Duodenal mucosa (tissue), 2 donors: ENCODE measurements around the gene MARVELD3.

Experiments used
- H3K27ac ChIP-seq: one replicate; pipeline ENCODE4 v1.7.0; 2013; ENCODE audit warnings: low read depth, low read length
- H3K27me3 ChIP-seq, 2 donors: one replicate each; pipeline ENCODE4 v1.7.0; 2013; ENCODE audit warnings: low read length in 2 of 2, control low read depth in 1 of 2; ENCODE audit not compliant: insufficient read depth in 2 of 2, control insufficient read depth in 1 of 2
- H3K36me3 ChIP-seq, 2 donors: one replicate each; pipeline ENCODE4 v1.7.0; 2013; ENCODE audit warnings: low read length in 2 of 2, control low read depth in 1 of 2; ENCODE audit not compliant: insufficient read depth in 2 of 2, control insufficient read depth in 1 of 2
- H3K4me1 ChIP-seq, 2 donors: one replicate each; pipeline ENCODE4 v1.7.0; 2013; ENCODE audit warnings: low read length in 2 of 2, control low read depth in 1 of 2; ENCODE audit not compliant: insufficient read depth in 2 of 2, control insufficient read depth in 1 of 2
- H3K4me3 ChIP-seq, 2 donors: one replicate each; pipeline ENCODE4 v1.7.0; 2013; ENCODE audit warnings: low read length in 2 of 2, low read depth in 1 of 2
- H3K9ac ChIP-seq, 2 donors: one replicate each; pipeline ENCODE4 v1.7.0; 2013; ENCODE audit warnings: low read length in 2 of 2, low read depth in 1 of 2
- H3K9me3 ChIP-seq, 2 donors: one replicate each; pipeline ENCODE4 v1.7.0; 2013; ENCODE audit warnings: low read length in 2 of 2, control low read depth in 1 of 2; ENCODE audit not compliant: control insufficient read depth in 1 of 2

The MARVELD3 gene

DNA sequence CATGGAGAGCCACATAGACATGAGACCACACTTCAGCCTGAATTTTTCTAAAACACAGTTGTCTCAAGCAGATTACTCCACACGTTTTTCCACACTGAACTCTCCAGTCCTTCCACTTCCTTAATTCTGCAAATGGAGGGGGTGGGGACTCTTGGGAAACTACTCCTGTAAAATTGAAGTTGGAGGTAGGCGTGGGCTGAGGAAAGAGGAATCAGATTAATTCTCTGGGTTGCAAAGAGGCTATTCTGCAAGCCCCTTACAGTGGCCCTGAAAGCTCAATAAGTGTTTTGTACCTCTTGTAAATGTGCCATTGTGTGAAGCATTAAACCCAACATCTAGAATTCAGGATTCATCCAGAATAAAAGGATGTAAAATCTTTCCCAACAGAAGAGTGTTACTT, 9.6 kb downstream of the MARVELD3 start:
- no peaks in the 10 kb centered on the region for H3K9me3 ChIP-seq
- H3K9ac ChIP-seq, result no peak overlapping the region
- no peak overlapping the region for H3K27ac ChIP-seq
- no peaks in the 10 kb centered on the region for H3K27me3 ChIP-seq
- no peak overlapping the region for H3K4me3 ChIP-seq
- H3K4me1 ChIP-seq, result no peaks in the 10 kb centered on the region
- peaks cover 3 to 30% of the 10 kb centered on the region in 2 donors for H3K36me3 ChIP-seq

GRCh38 chr16:71637398-71637797, 11.4 kb downstream of the MARVELD3 start:
- H3K4me1 ChIP-seq, result no peaks in the 10 kb centered on the region
- no peak overlapping the region for H3K4me3 ChIP-seq
- H3K36me3 ChIP-seq, result peaks cover 7 to 34% of the 10 kb centered on the region in 2 donors
- no peaks in the 10 kb centered on the region for H3K9me3 ChIP-seq
- no peak overlapping the region for H3K27ac ChIP-seq
- no peaks in the 10 kb centered on the region for H3K27me3 ChIP-seq
- H3K9ac ChIP-seq, result no peak overlapping the region

DNA sequence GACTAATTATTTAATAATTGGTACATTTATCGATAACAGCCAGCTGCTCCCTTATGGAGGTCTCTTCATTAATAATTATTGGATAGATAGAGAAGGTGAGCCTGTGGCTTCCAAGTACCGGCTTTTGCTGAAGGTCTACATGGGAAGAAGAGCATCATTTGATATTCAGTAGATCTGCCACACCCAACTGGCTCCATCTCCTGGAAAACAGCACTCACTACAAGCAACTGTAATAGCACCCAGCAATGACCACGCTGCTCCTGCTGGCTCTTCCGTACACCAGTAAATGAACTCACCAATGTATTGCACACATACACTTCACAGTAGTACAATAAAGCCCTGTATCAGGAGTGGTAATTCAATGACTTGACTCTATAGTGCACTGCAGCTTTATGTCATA, 19.5 kb downstream of the MARVELD3 start:
- no peaks in the 10 kb centered on the region for H3K27me3 ChIP-seq
- peaks cover 9 to 28% of the 10 kb centered on the region in 2 donors for H3K36me3 ChIP-seq
- H3K4me1 ChIP-seq, result peaks cover 0 to 8% of the 10 kb centered on the region in 2 donors
- H3K27ac ChIP-seq, result no peak overlapping the region
- H3K9ac ChIP-seq, result no peak overlapping the region
- H3K4me3 ChIP-seq, result no peak overlapping the region
- H3K9me3 ChIP-seq, result no peaks in the 10 kb centered on the region

- H3K36me3 ChIP-seq, result peaks cover 3 to 25% of the 10 kb centered on the region in 2 donors
- H3K27ac ChIP-seq, result no peak overlapping the region
These were observed 21.4 kb downstream of the MARVELD3 start for GRCh38 chr16:71647391-71647790.

GRCh38 chr16:71648162-71648561, 22.2 kb downstream of the MARVELD3 start:
- Histone ChIP-seq H3K4me1 (peaks cover 0 to 8% of the 10 kb centered on the region in 2 donors), H3K36me3 (peaks cover 8 to 33% of the 10 kb centered on the region in 2 donors), H3K27me3 (no peaks in the 10 kb centered on the region), H3K9ac (no peak overlapping the region), H3K27ac (no peak overlapping the region), H3K4me3 (no peak overlapping the region), H3K9me3 (no peaks in the 10 kb centered on the region)

More at GRCh38 chr16:71647391-71647790, 21.4 kb downstream of the MARVELD3 start:
- H3K4me3 ChIP-seq, result no peak overlapping the region
- no peaks in the 10 kb centered on the region for H3K27me3 ChIP-seq
- no peaks in the 10 kb centered on the region for H3K9me3 ChIP-seq
- H3K9ac ChIP-seq, result no peak overlapping the region
- peaks cover 0 to 8% of the 10 kb centered on the region in 2 donors for H3K4me1 ChIP-seq

GRCh38 chr16:71648921-71649320, 22.9 kb downstream of the MARVELD3 start:
- Histone ChIP-seq H3K27ac (no peak overlapping the region), H3K4me3 (no peak overlapping the region), H3K36me3 (peaks cover 8 to 37% of the 10 kb centered on the region in 2 donors), H3K9me3 (no peaks in the 10 kb centered on the region), H3K27me3 (no peaks in the 10 kb centered on the region), H3K9ac (no peak overlapping the region), H3K4me1 (peaks cover 0 to 8% of the 10 kb centered on the region in 2 donors)

DNA sequence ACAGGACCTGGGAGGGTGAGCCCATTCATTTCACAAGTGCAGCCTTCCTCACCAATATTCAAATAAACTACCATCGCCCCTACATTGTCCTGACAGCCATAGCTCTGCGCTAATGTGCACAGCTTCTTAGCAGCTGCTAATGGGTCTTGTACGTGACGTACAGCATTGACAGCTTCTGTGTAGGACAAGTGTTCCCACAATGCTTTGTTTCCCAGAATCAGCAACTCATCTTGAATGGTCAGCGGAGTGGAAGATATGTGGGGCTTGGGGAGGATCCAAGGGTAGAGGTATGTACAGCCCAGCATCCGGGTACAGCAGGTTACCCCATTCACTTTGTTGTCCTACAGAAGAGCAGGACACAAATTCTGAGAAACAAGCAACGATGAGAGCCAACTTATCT, 23.7 kb downstream of the MARVELD3 start:
- Histone ChIP-seq H3K36me3 (peaks cover 12 to 39% of the 10 kb centered on the region in 2 donors), H3K9ac (no peak overlapping the region), H3K9me3 (no peaks in the 10 kb centered on the region), H3K4me3 (no peak overlapping the region), H3K27ac (no peak overlapping the region), H3K4me1 (peaks cover 0 to 8% of the 10 kb centered on the region in 2 donors), H3K27me3 (no peaks in the 10 kb centered on the region)

- H3K27me3 ChIP-seq, result no peaks in the 10 kb centered on the region
- H3K4me3 ChIP-seq, result no peak overlapping the region
- no peak overlapping the region for H3K9ac ChIP-seq
- H3K36me3 ChIP-seq, result peaks cover 17 to 37% of the 10 kb centered on the region in 2 donors
- H3K27ac ChIP-seq, result no peak overlapping the region
- no peaks in the 10 kb centered on the region for H3K9me3 ChIP-seq
- H3K4me1 ChIP-seq, result peaks cover 0 to 5% of the 10 kb centered on the region in 2 donors
These were observed 32.8 kb downstream of the MARVELD3 start for GRCh38 chr16:71658771-71659170.

DNA sequence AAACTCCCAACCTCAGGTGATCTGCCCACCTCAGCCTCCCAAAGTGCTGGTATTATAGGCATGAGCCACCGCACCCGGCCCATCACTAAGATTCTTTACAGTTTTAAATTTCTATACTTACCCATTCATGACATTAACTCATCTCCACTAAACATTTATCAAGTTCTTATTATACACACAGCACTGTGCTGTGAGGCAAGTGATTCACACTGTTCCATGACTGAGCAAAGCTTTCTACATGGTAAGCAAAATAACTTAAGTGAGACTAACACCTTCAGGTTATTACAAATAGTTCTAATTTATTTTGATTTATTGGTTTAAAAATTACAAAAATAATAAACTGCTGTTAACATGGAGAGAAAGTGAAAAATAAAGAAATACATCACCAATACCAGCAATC, 33.5 kb downstream of the MARVELD3 start:
- Histone ChIP-seq H3K27me3 (no peaks in the 10 kb centered on the region), H3K27ac (no peak overlapping the region), H3K4me3 (no peak overlapping the region), H3K9ac (no peak overlapping the region), H3K4me1 (peaks cover 0 to 5% of the 10 kb centered on the region in 2 donors), H3K36me3 (peaks cover 15 to 35% of the 10 kb centered on the region in 2 donors), H3K9me3 (no peaks in the 10 kb centered on the region)

DNA sequence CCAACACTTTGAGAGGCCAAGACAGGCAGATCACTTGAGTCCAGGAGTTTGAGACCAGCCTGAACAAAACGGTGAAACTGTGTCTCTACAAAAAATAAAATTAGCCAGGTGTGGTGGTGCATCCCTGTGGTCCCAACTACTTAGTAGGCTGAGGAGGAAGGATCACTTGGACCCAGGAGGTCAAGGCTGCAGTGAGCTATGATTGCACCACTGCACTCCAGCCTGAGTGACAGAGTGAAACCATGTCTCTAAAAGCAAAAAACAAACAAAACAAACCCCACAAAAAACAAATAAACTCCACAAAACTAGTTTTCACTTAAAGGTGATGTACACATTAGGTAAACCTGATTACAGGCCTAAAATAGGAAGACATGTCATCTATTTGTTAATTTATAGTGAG, 40.3 kb downstream of the MARVELD3 start:
- no peaks in the 10 kb centered on the region for H3K9me3 ChIP-seq
- no peak overlapping the region for H3K27ac ChIP-seq
- H3K4me1 ChIP-seq, result peaks cover 3 to 13% of the 10 kb centered on the region in 2 donors
- H3K4me3 ChIP-seq, result no peak overlapping the region
- no peaks in the 10 kb centered on the region for H3K27me3 ChIP-seq
- H3K36me3 ChIP-seq, result peaks cover 9 to 49% of the 10 kb centered on the region in 2 donors
- no peak overlapping the region for H3K9ac ChIP-seq
